HCT116 (cell line): Measurements from ENCODE around the gene WNK2.

Source experiments
- CEBPB ChIP-seq: IDR thresholded peaks from 2 replicates; pipeline ENCODE4 v1.6.1; 2012; ENCODE audit warnings: low read depth
- CTCF ChIP-seq, 3 experiments: fragments of 200-600 bp in 1 of 3; sonication (generic) in 1 of 3; IDR thresholded peaks in 2 of 3; conservative IDR thresholded peaks in 1 of 3; 2 replicates each; pipeline ENCODE4 v1.5.1; 2012 to 2017; ENCODE audit warnings: low read depth in 2 of 3, low read length in 2 of 3, antibody characterized with exemption in 1 of 3, borderline replicate concordance in 1 of 3, control low read depth in 1 of 3, mild to moderate bottlenecking in 1 of 3, mixed read lengths in 1 of 3, mixed run types in 1 of 3, moderate library complexity in 1 of 3; ENCODE audit not compliant: insufficient read depth in 1 of 3
- EGR1 ChIP-seq: IDR thresholded peaks from 2 replicates; pipeline ENCODE4 v1.6.1; 2012; ENCODE audit warnings: low read depth
- EZH2phosphoT487 ChIP-seq: fragments of 200-600 bp; IDR thresholded peaks from 2 replicates; pipeline ENCODE4 v1.6.1; 2018; ENCODE audit warnings: antibody characterized with exemption, borderline replicate concordance
- JUND ChIP-seq: IDR thresholded peaks from 2 replicates; pipeline ENCODE4 v1.6.1; 2012
- POLR2A ChIP-seq: IDR thresholded peaks from 2 replicates; pipeline ENCODE4 v1.7.0; 2011; ENCODE audit warnings: borderline replicate concordance; ENCODE audit not compliant: insufficient read depth, insufficient read length; ENCODE audit errors: extremely low read depth
- POLR2AphosphoS5 ChIP-seq: IDR thresholded peaks from 2 replicates; pipeline ENCODE4 v1.6.1; 2011; ENCODE audit warnings: mild to moderate bottlenecking, low read depth, low read length, moderate library complexity
- REST ChIP-seq: IDR thresholded peaks from 2 replicates; pipeline ENCODE4 v1.6.1; 2012; ENCODE audit warnings: low read depth
- SIN3A ChIP-seq: IDR thresholded peaks from 2 replicates; pipeline ENCODE4 v1.6.1; 2012; ENCODE audit warnings: low read depth
- SP1 ChIP-seq: IDR thresholded peaks from 2 replicates; pipeline ENCODE4 v1.6.1; 2012; ENCODE audit warnings: low read depth
- YY1 ChIP-seq: IDR thresholded peaks from 2 replicates; pipeline ENCODE4 v1.6.1; 2011; ENCODE audit warnings: low read length, low read depth, moderate library complexity, mild to moderate bottlenecking; ENCODE audit not compliant: insufficient replicate concordance; ENCODE audit errors: extremely low read depth

GRCh38 chr9:93230185-93230584 is 46.2 kb downstream of the WNK2 start:
- no peak for TF ChIP-seq CTCF (IDR thresholded peaks at IDR 0.05 in 2 of 3, conservative IDR thresholded peaks at IDR 0.05 in 1 of 3; ENCODE audit: borderline replicate concordance in 1 of 3, insufficient read depth in 1 of 3, low read depth in 2 of 3, low read length in 2 of 3)
- no peak for TF ChIP-seq SP1
- no peak for TF ChIP-seq CEBPB
- TF ChIP-seq POLR2A = no peak
- no peak for TF ChIP-seq EZH2phosphoT487
- TF ChIP-seq JUND = no peak
- TF ChIP-seq SIN3A = no peak
- no peak for TF ChIP-seq POLR2AphosphoS5
- no peak for TF ChIP-seq REST
- TF ChIP-seq YY1 = no peak
- TF ChIP-seq EGR1 = no peak
